OCI-LY1 (cell line): ENCODE results near the gene TOM1L2.

ENCODE experiments used
- H2AFZ ChIP-seq: fragments of 200-600 bp; sonication (generic), shearing (Covaris generic); 2 replicates; pipeline ENCODE4 v1.6.0; 2014; ENCODE audit warnings: antibody characterized with exemption, mild to moderate bottlenecking, low read length
- H3F3A ChIP-seq: fragments of 200-600 bp; sonication (generic), shearing (Covaris generic); 2 replicates; pipeline ENCODE4 v1.6.0; 2014; ENCODE audit warnings: mild to moderate bottlenecking, antibody characterized with exemption, low read length, moderate library complexity; ENCODE audit not compliant: insufficient read depth
- H3K27ac ChIP-seq: fragments of 200-600 bp; sonication (generic); 2 replicates; pipeline ENCODE4 v1.5.1; 2014; ENCODE audit warnings: low read length, mixed run types, mild to moderate bottlenecking, low read depth; ENCODE audit not compliant: poor library complexity, severe bottlenecking
- H3K27me3 ChIP-seq: fragments of 200-600 bp; sonication (generic); 2 replicates; pipeline ENCODE4 v1.6.0; 2014; ENCODE audit warnings: antibody characterized with exemption, mild to moderate bottlenecking, low read length, moderate library complexity; ENCODE audit not compliant: insufficient read depth
- H3K36me3 ChIP-seq: fragments of 200-600 bp; sonication (generic); 2 replicates; pipeline ENCODE4 v1.6.1; 2014; ENCODE audit warnings: mild to moderate bottlenecking, antibody characterized with exemption, low read length, moderate library complexity, mixed read lengths; ENCODE audit not compliant: insufficient read depth
- H3K4me1 ChIP-seq: fragments of 200-600 bp; sonication (generic); 2 replicates; pipeline ENCODE4 v1.5.1; 2014; ENCODE audit warnings: mild to moderate bottlenecking, low read length, moderate library complexity; ENCODE audit not compliant: insufficient read depth, severe bottlenecking
- H3K4me2 ChIP-seq: fragments of 200-600 bp; sonication (generic), shearing (Covaris generic); 2 replicates; pipeline ENCODE4 v1.6.1; 2014; ENCODE audit warnings: low read length
- H3K4me3 ChIP-seq: fragments of 200-600 bp; sonication (generic); 2 replicates; pipeline ENCODE4 v1.5.1; 2014; ENCODE audit warnings: low read length, low read depth, mild to moderate bottlenecking, mixed read lengths; ENCODE audit not compliant: poor library complexity, severe bottlenecking
- H3K79me2 ChIP-seq: fragments of 200-600 bp; shearing (Covaris generic); 2 replicates; pipeline ENCODE4 v1.6.1; 2016; ENCODE audit warnings: mixed run types, low read length, mixed read lengths; ENCODE audit not compliant: insufficient read depth
- H3K9ac ChIP-seq: fragments of 200-600 bp; sonication (generic), shearing (Covaris generic); 2 replicates; pipeline ENCODE4 v1.6.1; 2014; ENCODE audit warnings: mild to moderate bottlenecking, low read length, mixed read lengths
- H3K9me2 ChIP-seq: fragments of 200-600 bp; sonication (generic), shearing (Covaris generic); 2 replicates; pipeline ENCODE4 v1.6.1; 2014; ENCODE audit warnings: low read depth, mild to moderate bottlenecking, low read length, mixed read lengths
- H3K9me3 ChIP-seq: fragments of 200-600 bp; shearing (Covaris generic); 2 replicates; pipeline ENCODE4 v1.6.1; 2014; ENCODE audit warnings: low read length, mixed read lengths
- H4K20me1 ChIP-seq: fragments of 200-600 bp; sonication (generic), shearing (Covaris generic); 2 replicates; pipeline ENCODE4 v1.6.0; 2016; ENCODE audit warnings: mild to moderate bottlenecking, low read length; ENCODE audit not compliant: insufficient read depth
- EZH2 ChIP-seq: fragments of 200-600 bp; sonication (generic), shearing (Covaris generic); IDR thresholded peaks from 2 replicates; pipeline ENCODE4 v1.8.0; 2017; ENCODE audit warnings: borderline replicate concordance, mixed run types, mild to moderate bottlenecking, antibody characterized with exemption, low read length, moderate library complexity, mixed read lengths
- TF ChIP-seq, protein P1 (sequence below): fragments of 200-600 bp; sonication (generic), shearing (Covaris generic); IDR thresholded peaks from 2 replicates; pipeline ENCODE4 v1.5.1; 2017; ENCODE audit warnings: mild to moderate bottlenecking, antibody characterized with exemption, low read length, moderate library complexity, mixed read lengths

The TOM1L2 gene

DNA sequence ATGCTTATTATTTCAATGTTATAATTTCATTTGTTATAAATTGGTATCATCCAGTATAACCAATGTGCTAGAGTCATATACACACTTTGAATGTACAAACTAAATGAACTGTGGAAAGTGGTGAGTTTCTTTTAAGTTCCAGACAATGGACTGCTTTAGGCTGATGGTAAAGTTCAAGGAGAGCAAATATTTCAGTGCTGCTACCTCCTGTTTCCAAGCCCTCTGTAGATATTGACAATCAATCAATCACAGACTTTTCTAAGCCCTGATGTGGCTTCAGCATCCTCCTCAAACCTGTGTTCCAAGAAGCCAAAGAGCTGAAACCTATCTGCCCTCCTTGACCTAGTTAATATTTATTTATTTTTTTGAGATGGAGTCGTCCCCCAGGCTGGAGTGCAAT lies 107.2 kb downstream of the TOM1L2 start:
- H3K4me1 ChIP-seq = no peaks in the 10 kb centered on the region
- H3K4me2 ChIP-seq = no peak overlapping the region
- H3K9me3 ChIP-seq = no peaks in the 10 kb centered on the region
- H3K9me2 ChIP-seq = no peaks in the 10 kb centered on the region
- H4K20me1 ChIP-seq = no peaks in the 10 kb centered on the region
- no peak overlapping the region for H3K4me3 ChIP-seq
- H2AFZ ChIP-seq = no peak overlapping the region
- H3K27me3 ChIP-seq = no peaks in the 10 kb centered on the region
- H3K9ac ChIP-seq = no peak overlapping the region
- H3K36me3 ChIP-seq = no peaks in the 10 kb centered on the region
- TF ChIP-seq EZH2 = no peak
- TF ChIP-seq, protein P1, sequence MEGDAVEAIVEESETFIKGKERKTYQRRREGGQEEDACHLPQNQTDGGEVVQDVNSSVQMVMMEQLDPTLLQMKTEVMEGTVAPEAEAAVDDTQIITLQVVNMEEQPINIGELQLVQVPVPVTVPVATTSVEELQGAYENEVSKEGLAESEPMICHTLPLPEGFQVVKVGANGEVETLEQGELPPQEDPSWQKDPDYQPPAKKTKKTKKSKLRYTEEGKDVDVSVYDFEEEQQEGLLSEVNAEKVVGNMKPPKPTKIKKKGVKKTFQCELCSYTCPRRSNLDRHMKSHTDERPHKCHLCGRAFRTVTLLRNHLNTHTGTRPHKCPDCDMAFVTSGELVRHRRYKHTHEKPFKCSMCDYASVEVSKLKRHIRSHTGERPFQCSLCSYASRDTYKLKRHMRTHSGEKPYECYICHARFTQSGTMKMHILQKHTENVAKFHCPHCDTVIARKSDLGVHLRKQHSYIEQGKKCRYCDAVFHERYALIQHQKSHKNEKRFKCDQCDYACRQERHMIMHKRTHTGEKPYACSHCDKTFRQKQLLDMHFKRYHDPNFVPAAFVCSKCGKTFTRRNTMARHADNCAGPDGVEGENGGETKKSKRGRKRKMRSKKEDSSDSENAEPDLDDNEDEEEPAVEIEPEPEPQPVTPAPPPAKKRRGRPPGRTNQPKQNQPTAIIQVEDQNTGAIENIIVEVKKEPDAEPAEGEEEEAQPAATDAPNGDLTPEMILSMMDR = no peak
- no peaks in the 10 kb centered on the region for H3K79me2 ChIP-seq
- H3K27ac ChIP-seq = no peak overlapping the region
- no peaks in the 10 kb centered on the region for H3F3A ChIP-seq

DNA sequence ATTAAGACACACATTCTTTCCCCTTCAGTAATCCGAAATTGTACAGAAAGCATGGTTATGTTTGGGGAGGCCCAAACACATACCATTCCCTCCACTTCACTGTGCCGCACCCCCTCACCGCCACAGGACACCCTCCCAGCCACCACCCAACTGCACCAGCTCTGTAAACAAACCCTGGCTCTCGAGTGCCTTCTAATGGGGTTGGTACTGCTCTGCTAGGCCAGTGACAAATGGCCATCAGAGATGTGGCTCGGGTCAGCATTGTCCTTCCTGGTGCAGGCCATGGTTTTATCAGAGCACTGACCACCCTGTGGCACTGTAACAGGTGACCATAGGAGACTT lies 111.5 kb downstream of the TOM1L2 start:
- no peak overlapping the region for H3K9ac ChIP-seq

DNA sequence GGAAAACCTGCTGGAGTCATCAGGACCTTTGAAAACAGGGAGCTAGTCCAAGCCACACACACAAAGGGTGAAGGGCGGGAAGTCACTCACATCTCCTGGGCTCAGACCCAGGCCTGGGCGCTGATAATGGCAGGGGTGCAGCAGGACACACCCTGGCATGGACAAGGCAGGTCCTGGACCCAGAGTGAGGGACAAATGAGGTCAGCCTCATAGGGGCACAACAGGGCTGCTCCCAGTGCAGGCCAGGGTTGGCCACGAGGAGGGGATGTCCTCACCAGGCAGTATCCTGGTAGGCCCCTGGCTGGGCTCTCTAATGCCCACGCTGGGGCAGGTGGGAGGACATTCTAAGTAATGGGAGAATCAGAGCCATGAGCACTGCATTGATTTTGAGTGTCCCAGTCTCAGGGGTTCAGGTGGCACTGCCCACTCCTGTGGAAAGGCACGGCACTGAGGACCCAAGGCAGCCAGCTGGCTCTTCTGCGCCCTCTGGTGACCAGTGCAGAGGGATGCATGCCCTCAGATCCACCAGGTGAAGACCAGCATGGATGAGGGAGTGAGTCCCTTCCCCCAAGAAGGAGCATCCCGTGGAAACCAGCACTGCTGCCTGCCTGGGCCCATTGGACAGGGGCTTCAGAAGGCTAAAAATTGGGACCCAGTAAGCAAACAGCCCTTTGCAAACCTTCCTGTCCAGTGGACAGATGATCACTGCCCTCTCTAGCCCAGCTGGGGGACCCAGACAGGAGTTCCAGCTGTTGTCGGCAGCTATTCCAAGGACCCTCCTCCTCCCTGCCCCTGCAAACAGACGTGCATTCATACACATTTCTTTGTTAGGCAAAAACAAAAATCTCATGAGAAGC lies 112.1 kb downstream of the TOM1L2 start:
- H3K36me3 ChIP-seq = no peaks in the 10 kb centered on the region
- no peaks in the 10 kb centered on the region for H3K79me2 ChIP-seq
- no peaks in the 10 kb centered on the region for H4K20me1 ChIP-seq
- H3F3A ChIP-seq = no peaks in the 10 kb centered on the region
- no peaks in the 10 kb centered on the region for H3K4me1 ChIP-seq
- H3K4me2 ChIP-seq = no peak overlapping the region
- H3K4me3 ChIP-seq = no peak overlapping the region
- no peak for TF ChIP-seq EZH2
- TF ChIP-seq, protein P1 = peak; percentile 98
- H3K27ac ChIP-seq = no peak overlapping the region
- no peaks in the 10 kb centered on the region for H3K27me3 ChIP-seq
- H2AFZ ChIP-seq = no peak overlapping the region
- no peak overlapping the region for H3K9ac ChIP-seq
- no peaks in the 10 kb centered on the region for H3K9me3 ChIP-seq
- H3K9me2 ChIP-seq = no peaks in the 10 kb centered on the region

More for the DNA sequence above, 111.5 kb downstream of the TOM1L2 start:
- Histone ChIP-seq H4K20me1 (no peaks in the 10 kb centered on the region), H3K9me3 (no peaks in the 10 kb centered on the region), H3K79me2 (no peaks in the 10 kb centered on the region), H3F3A (no peaks in the 10 kb centered on the region), H3K4me3 (no peak overlapping the region), H3K27me3 (no peaks in the 10 kb centered on the region), H3K27ac (no peak overlapping the region), H2AFZ (no peak overlapping the region), H3K36me3 (no peaks in the 10 kb centered on the region), H3K4me1 (no peaks in the 10 kb centered on the region), H3K9me2 (no peaks in the 10 kb centered on the region), H3K4me2 (no peak overlapping the region)
- TF ChIP-seq EZH2 = no peak
- TF ChIP-seq, protein P1 = no peak
